NCI-H82 treated with DMSO at 0.1 percent for 48 hours (cell line): ENCODE data around the gene PTPRN2.

Source experiments
- DNase-seq: peaks from one replicate; lab custom pipeline; 2025; ENCODE audit not compliant: unreplicated experiment; lab: John Stamatoyannopoulos, UW

The PTPRN2 gene

DNA sequence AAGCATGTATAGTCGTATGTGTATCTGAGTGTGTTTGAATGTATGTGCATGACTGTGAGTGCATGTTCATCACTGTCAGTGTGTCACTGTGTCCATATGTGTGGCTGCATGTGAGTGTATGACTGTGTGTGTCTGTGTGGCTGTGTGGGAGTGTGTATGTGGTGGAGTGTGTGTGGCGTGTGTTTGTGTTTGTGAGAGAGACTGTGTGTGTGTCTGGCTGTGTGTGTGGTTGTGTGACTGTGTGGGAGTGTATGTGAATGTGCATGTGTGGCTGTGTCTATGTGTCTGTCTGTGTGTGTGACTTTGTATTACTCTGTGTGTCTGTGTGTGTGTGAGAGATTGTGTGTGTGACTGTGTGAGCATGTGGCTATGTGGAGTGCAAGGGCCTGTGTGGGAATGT lies 748.4 kb downstream of the PTPRN2 start:
- no peak for DNase-seq

DNA sequence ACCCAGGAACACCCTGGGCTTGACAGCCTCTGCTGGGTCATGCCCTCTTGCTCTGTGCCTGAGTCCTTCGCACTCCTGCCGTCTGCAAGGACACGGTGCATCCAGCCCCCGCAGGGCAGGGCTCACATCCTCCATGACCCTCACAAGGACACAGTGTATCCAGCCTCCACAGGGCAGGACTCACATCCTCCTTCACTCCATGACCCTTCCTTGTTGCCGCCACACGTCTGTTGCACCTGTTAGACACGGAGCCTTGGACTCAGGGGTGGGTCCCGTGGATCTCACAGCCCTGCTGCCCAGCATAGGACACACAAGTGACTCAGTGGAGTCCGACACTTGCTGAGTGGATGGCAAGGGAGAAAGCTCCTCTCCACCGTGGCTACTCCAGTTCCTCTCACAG lies 750.1 kb downstream of the PTPRN2 start:
- DNase-seq: no peak

DNA sequence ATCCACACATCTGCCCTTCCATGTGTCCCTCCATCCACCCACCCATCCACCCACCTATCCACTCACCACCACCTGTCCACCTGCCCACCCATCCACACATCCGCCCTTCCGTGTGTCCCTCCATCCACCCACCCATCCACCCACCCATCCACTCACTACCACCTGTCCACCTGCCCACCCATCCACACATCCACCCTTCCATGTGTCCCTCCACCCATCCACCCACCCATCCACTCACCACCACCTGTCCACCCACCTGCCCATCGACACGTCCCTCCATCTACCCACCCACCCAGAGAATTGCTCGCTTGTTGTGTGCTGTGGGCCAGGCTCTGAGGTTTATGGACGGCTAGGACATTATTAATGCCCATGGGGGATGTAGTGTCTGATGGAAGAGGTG lies 750.6 kb downstream of the PTPRN2 start:
- no peak for DNase-seq

DNA sequence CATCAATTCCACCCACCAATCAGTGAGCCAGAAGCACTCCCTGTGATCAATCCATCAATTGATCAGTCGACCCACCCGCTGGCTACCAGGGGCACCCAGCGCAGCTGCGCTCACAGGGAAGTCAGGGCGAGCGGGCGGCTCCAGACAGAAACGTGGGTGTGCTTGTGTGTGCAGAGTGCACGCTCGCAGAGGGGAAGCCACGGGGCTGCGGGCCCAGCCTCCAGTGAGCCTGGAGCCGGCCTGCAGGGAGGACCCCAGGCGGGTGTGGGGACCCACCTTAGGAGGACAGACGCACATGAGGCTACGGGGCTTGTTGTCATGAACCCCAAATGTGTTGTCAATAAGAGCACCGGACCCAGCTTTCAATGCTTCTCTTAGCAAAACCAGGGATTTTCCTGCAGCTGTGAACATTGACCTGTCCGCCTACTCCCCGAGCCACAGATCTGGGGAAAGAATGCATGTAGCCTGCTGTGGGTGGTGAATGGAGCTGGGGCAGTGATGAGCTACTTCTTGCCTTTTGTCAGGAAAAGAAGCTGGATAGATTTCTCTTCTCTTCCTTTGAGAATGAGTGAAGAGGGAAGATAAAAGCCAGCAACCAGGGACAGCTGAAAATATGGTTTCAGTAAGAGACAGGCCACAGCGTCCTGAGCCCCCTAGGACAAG lies 753.0 kb downstream of the PTPRN2 start:
- no peak for DNase-seq

DNA sequence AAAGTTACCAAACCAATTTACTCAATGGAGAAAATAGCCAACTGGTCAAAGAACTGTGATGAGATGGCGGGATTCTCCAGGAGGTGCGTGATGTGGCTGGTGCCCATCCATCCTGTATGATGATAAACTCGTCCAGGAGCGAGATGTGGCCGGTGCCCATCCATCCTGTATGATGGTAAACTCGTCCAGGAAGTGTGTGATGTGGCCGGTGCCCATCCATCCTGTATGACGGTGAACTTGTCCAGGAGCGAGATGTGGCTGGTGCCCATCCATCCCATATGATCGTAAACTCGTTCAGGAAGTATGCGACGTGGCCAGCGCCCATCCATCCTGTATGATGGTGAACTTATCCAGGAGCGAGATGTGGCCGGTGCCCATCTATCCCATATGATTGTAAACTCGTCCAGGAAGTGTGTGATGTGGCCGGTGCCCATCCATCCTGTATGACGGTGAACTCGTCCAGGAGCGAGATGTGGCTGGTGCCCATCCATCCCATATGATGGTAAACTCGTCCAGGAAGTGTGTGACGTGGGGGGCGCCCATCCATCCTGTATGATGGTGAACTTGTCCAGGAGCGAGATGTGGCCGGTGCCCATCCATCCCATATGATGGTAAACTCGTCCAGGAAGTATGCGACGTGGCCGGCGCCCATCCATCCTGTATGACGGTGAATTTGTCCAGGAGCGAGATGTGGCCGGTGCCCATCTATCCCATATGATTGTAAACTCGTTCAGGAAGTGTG lies 754.6 kb downstream of the PTPRN2 start:
- DNase-seq: no peak

DNA sequence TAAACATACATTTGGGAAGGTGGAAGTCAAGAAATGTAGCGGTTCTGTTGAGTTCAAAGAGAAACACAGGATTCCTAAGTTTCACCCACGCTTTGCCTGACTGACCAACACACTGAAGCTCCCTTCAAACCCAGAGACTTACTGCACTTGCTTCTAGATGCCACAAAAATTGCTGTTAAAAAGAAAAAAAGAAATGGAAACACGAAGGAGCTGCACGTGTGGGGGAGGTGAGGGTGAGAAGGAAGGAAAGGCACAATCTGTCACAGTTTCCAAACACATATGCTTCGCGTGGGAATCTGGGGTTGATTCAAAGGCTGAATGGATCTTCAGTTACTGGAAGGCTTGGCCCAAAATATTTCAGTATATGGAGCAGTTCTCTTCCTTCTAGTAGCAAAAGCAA lies 755.2 kb downstream of the PTPRN2 start:
- no peak for DNase-seq

DNA sequence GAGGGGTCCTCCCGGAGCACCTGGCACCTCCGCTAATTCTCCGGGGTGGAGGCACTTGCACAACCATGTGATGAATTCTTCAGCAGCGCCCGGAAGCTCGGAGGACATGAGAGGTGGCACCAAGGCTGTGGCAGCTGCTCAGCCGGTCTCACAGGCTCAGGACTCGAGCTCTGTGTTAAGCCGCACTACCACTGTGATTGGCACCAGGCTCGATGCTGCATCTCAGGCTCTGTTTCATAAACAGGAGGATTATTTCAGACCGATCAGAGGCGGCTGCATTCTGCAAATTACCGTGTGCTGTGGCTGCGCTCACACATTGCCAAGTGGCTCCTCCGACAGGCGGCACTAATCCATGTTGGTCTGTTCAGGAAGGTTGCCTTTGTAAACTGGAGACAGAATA lies 755.6 kb downstream of the PTPRN2 start:
- no peak for DNase-seq

DNA sequence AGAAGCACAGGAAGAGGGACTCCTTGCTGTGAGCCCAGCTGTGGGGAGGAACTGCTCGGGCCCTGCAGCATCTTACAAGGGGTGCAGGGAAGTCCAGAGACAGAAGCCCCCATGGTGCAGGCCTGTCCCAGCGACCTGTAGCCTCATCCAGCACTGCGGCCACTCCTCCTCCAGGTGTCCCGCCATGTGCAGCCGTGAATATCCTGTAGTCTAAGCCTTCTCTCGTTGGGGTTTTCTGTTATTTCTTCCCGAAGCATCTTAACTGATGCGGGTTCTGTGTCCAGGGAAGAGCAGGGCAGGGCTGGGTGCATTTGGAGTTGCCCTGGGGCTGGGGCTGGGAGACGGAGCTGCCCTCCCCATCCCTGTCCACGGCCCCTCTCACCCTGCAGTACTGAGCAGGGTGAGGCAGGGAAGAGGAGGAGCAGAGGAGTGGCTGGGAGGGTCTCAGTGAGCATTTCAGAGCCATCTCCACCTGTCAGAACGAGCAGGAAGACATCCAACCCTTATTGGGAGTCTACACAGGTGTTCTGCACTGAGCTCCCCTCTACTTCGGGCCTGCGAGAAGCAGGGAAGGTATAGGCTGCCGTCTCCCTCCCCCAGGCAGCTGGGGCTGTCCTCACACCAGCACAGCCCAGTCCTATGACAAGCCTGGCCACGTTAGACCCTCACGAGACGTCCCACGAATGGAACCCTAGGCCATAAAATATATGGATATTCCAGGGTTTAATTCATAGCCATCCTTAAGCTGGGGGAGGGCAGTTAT lies 756.3 kb downstream of the PTPRN2 start:
- DNase-seq: no peak

DNA sequence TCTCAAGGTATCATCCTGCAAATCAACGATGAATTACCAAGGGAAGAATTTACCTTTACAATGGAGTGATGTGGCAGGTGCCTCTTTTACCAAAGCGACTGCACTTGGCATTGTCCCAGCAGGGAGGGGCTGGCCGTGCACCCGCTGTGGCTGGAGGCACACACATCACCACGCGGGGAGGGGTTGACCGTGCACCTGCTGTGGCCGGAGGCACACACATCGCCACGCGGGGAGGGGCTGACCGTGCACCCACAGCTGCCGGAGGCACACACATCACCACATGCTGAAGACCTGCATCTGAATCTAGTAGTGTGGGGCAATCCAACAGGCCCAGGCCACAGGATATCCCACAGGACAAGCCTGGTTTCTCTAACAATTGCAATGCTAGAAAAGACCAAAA lies 757.3 kb downstream of the PTPRN2 start:
- no peak for DNase-seq

DNA sequence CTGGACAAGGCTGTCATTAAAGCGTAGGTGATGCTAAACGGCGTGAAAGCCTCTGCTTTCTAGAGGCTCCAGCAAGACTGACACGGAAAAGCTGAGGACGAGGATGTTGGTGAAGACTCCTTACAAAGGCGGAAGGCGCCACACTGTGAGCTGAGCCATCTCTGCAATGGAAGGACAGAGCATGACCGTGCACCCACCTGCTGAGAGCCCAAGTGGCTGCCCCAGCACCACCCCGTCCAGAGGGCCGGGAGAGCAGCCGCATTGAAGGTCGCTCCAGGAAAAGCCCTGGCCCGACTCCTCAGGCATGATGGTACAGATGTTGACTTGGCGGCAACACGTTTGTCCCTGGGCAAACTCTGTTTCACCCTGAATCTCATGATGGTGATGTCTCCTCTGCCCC lies 758.1 kb downstream of the PTPRN2 start:
- no peak for DNase-seq

DNA sequence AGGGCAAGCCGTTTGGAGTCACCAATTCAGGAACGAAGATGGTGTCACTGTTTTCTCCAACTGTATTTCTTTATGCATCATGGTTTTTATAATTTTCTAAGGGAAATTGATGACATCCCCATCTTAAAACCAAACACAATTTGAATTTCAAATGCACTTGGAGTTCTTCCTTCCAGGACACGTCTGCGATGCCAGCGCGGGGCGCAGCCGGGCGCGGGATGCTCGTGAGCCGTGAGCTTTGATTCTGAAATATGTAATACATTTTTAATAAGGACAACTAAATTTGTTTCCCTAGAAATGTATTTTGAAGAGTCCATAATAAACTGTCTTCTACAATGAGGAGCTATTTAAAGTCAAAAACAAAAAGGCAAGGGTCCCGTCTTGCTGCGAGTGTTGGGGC lies 758.7 kb downstream of the PTPRN2 start:
- no peak for DNase-seq

DNA sequence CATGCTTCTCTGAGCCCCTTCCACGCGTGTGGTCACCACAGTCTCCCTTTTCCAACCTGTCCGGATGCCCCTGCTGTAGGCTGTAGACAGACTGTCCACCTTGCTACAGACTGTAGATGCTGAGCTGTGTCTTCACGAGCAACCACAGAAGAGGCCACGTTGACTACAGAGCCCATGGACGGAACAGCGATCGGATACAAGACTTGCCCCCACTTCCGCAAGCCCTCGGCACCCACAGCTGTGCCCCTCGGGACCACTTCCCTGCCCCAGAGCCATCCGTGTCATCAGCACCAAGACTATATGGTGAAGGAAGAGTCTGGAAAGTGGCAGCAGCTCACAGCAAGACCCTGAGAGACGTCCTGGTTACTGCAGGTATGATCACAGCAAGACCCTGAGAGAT lies 759.4 kb downstream of the PTPRN2 start:
- no peak for DNase-seq

DNA sequence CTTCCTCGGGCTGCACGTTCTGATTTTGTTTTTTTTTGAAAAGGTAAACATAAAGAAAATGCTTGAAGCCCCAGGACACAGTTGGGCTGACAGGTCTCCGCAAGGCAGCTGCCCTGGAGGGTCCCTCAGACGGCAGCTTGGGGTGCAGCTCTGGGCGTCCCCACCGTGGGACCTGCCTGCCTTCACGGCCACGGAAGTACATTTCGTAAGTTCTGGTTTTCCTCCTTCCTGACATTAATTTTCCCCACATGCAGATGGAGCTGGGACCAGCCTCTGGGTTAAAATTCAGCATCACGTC lies 759.8 kb downstream of the PTPRN2 start:
- DNase-seq: no peak

DNA sequence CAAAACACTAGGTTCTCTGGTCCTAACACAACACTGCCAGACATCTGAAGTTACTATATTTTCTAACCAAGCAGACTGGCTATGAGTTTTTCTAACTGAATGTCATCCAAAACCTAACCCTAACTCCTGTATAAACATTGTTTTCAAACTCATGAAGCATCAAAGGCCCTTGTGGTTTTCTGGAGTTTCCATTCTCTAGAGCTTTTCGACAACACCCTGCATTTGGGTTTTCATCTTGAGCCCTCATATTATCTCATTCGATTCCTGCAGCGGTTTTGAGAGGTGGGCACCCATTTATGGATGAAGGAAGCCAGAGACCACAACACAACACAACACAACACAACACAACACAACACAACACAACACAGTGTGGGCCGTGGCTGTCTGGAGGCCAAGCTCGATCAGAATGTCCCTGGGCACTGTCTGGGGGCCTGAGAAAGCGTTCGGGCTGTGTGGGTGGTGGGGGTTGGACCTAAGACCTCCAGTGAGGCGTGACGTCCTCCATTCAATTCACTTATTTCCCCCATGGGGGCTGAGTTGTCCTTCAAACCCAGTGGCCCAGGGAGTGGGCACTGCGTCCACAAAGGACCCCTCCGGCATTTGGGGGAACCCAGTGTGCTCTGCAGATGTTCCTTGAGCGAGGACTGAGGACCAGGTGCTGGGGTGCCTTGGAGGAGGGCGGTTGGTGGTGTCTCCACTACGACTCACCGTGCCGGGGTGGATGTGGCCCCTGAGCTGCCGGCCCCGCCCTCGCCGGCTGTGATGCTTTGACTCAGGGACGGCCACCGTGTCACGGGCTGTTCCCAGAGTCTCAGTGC lies 760.4 kb downstream of the PTPRN2 start:
- DNase-seq: no peak

DNA sequence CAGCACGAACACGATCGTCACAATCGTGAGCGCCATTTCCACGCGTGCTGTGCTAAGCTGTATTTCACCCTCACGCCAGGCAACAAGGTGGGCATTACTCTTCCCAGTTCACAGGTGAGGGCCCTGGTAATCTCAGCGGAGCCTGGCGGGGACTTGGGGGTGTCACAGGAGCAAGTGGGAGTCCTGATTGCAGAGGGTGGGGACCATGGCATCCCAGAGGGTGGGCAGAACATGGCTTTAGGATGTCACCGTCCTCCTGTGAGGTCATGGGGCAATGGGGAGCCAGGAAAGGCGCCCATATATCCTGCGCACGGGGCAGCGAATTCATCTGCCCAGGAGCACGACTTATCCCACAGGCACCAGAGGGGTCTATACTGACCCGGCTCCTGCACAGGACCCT lies 761.1 kb downstream of the PTPRN2 start:
- DNase-seq: no peak

DNA sequence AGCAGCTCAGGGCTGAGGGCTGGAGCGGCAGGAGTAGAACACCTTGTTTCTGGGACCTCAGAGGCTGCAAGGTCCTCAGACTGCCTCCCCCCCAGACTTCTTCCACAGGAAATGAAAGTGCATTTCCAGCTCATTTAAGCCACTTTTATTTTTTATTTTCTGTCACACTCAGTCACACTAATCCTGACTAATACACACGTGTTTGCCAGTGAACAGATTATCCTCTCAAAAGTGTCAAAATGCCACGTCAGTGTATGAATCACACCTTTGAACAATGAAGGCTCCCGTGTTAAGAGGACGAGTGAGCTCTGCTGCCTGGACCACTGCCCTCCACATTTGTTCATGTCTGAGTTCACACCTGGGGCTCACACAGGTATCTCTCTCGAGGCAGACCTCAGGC lies 762.3 kb downstream of the PTPRN2 start:
- no peak for DNase-seq

DNA sequence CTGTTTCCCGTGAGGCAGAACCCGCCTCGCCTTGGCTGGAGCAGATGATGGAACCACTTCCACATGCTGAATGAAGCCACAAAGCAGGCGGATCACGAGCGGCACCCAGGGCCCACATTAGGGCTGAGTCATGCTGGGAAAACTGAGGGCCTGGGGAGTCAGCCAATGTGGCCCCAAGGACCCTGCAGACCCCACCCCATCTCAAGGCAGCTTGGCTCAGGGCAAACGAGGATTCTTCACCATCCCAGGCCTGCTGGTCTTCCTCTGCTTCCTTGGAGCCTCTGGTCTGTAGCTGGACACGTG lies 762.9 kb downstream of the PTPRN2 start:
- DNase-seq: no peak

DNA sequence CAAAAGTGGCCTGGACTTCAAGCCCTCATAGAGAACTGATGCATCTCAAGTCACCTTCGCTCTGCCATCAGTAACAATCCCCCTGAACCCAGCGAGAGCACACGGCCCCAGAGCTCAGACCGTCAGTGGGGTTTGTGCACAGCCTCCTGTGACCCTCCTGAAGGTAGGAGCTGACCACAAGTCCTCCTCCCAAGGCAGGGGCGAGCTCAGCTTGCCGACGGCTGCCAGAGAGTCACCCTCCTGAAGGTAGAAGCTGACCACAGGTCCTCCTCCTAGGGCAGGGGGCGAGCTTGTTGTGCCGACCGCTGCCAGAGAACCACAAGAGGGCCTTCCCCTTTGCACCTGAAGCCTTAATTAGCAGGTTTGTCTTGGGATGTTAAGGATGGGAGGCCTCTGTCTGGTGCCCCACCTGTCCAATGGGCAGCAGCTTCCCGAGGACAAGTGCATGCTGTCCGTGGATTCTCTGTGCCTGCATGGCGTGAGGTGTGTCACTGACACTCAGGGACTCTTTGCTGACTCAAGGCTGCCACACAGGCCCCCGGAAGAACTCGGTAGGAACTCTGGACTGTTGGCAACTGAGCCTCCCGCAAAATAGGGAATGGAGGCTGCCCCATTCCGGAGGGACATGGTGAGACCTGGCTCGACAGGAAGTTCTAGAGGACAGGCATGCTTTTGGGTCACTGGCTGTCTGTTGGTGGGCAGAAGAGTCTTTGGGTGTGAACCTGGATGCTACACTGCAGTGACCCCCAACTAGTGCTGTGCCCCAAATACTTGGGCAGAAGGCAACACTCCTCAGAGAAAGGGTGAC lies 763.4 kb downstream of the PTPRN2 start:
- no peak for DNase-seq

DNA sequence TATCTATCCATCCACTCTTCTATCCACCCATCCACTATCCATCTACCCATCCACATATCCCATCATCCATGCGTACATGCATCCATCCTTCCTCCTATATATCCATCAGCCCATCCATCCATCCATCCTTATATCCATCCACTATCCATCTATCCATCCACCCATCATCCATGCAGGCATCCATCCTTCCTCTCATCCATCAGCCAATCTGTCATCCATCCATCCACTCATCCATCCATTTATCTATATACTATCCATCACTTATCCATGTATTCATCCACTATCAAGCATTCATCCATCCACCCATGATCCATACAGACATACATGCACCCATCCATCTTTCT lies 765.0 kb downstream of the PTPRN2 start:
- no peak for DNase-seq

DNA sequence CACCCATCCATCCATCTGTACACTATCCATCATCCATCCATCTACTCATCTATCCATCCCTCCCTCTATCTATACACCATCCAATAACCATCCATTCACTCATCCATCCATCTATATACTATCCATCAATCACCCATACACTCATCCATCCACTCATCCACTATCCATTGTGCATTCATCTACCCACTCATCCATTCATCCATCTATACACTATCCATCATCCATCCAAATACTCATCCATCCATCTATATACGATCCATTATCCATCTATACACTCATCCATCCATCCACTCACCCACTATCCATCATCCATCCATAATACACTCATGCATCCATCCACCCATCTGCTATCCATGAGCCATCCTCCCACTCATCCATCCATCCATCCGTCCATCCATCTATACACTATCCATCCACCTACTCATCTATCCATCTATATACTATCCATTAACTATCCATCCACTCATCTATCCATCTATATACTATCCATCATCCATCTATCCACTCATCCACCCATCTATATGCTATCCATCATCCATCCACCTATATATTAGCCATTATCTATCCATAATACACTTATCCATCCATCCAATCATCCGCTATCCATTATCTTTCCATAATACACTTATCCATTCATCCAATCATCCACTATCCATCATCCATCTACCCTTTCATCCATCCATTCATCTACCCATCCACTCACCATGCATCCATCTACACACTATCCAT lies 765.5 kb downstream of the PTPRN2 start:
- DNase-seq: no peak
